NOMO-1 treated with dmso at 0.1 percent for 144 hours (cell line): ENCODE data around the gene CPTP.

Experiments used
- DNase-seq: peaks from one replicate; lab custom pipeline; 2025; ENCODE audit not compliant: unreplicated experiment; lab: John Stamatoyannopoulos, UW

The CPTP gene

GRCh38 chr1:1332774-1333480 lies 8.3 kb downstream of the CPTP start:
- no peak for DNase-seq

GRCh38 chr1:1333551-1334241 lies 9.1 kb downstream of the CPTP start:
- DNase-seq = no peak

- DNase-seq = no peak
Observed at GRCh38 chr1:1334835-1335234, 10.2 kb downstream of the CPTP start.

GRCh38 chr1:1335283-1335682 lies 10.7 kb downstream of the CPTP start:
- DNase-seq = no peak

GRCh38 chr1:1335792-1336248 lies 11.2 kb downstream of the CPTP start:
- DNase-seq = no peak

- no peak for DNase-seq
Observed at GRCh38 chr1:1336446-1336845, 11.8 kb downstream of the CPTP start.

- DNase-seq = no peak
Observed at GRCh38 chr1:1336931-1337792, 12.6 kb downstream of the CPTP start.

- DNase-seq = no peak
Observed at GRCh38 chr1:1337793-1338147, 13.2 kb downstream of the CPTP start.

- no peak for DNase-seq
Observed at GRCh38 chr1:1338278-1338677, 13.7 kb downstream of the CPTP start.

GRCh38 chr1:1340185-1340584 lies 15.6 kb downstream of the CPTP start:
- DNase-seq = no peak

GRCh38 chr1:1340791-1341548 lies 16.4 kb downstream of the CPTP start:
- DNase-seq = no peak

GRCh38 chr1:1341549-1342021 lies 17.0 kb downstream of the CPTP start:
- no peak for DNase-seq

GRCh38 chr1:1342061-1342562 lies 17.5 kb downstream of the CPTP start:
- no peak for DNase-seq

GRCh38 chr1:1342584-1343115 lies 18.0 kb downstream of the CPTP start:
- DNase-seq = no peak

GRCh38 chr1:1343811-1344421 lies 19.3 kb downstream of the CPTP start:
- DNase-seq = no peak

- DNase-seq = no peak
Observed at GRCh38 chr1:1344655-1345361, 20.2 kb downstream of the CPTP start.

- no peak for DNase-seq
Observed at GRCh38 chr1:1345384-1345783, 20.8 kb downstream of the CPTP start.

- DNase-seq = no peak
Observed at GRCh38 chr1:1345860-1346500, 21.4 kb downstream of the CPTP start.

- no peak for DNase-seq
Observed at GRCh38 chr1:1346501-1346890, 21.9 kb downstream of the CPTP start.
